ENCODE results near the gene MYADML2.
A peak's percentile ranks its signal among the peaks of the same experiment; 100 is the strongest.

MYADML2 gene

GRCh38 chr17:81890447-81891302 lies 56.4 kb downstream of the MYADML2 start:
- peak; percentile 45 for DNase-seq

Measured in activated CD4-positive, CD25-positive, alpha-beta regulatory T cell treated with anti-CD3 and anti-CD28 coated beads, Interleukin-2, amount 50 U/mL, for 72 hours (primary cell).